Thyroid gland (tissue), 4 donors: ENCODE measurements around the gene SZRD1.

Source experiments
- POLR2A ChIP-seq, 2 donors: fragments of 450-650 bp; IDR thresholded peaks; one replicate each; pipeline ENCODE4 v1.6.1; 2017; ENCODE audit warnings: antibody characterized with exemption in 2 of 2, mild to moderate bottlenecking in 2 of 2, moderate library complexity in 1 of 2
- TF ChIP-seq, protein P1 (sequence below), 6 experiments: fragments of 200-600 bp in 3 of 6; fragments of 450-650 bp in 3 of 6; sonication (generic) in 3 of 6; IDR thresholded peaks; one replicate each; pipeline ENCODE4 v1.5.1; 2016 to 2019; ENCODE audit warnings: antibody characterized with exemption in 6 of 6, mild to moderate bottlenecking in 2 of 6, inconsistent platforms in 1 of 6, moderate library complexity in 1 of 6

DNA sequence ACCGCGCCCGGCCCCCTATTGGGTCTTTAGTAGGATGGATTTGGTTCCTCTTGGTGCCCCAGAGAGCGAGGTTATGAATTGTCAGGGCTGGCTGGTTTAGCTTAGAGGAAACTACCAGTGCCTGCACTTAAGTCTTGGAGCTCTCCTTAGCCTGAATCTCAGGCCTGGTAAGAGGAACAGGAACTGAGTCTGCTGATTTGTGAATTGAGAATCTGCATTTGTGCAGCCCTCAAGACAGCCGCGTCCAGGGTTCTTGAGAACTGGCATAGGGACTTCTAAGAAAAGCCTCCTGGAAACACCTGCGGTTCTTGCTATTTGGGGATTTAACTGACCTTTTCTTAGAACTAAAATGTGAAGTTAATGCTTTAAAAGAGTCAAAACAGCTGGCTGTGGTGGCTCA is 75.2 kb downstream of the SZRD1 start:
- TF ChIP-seq, protein P1, sequence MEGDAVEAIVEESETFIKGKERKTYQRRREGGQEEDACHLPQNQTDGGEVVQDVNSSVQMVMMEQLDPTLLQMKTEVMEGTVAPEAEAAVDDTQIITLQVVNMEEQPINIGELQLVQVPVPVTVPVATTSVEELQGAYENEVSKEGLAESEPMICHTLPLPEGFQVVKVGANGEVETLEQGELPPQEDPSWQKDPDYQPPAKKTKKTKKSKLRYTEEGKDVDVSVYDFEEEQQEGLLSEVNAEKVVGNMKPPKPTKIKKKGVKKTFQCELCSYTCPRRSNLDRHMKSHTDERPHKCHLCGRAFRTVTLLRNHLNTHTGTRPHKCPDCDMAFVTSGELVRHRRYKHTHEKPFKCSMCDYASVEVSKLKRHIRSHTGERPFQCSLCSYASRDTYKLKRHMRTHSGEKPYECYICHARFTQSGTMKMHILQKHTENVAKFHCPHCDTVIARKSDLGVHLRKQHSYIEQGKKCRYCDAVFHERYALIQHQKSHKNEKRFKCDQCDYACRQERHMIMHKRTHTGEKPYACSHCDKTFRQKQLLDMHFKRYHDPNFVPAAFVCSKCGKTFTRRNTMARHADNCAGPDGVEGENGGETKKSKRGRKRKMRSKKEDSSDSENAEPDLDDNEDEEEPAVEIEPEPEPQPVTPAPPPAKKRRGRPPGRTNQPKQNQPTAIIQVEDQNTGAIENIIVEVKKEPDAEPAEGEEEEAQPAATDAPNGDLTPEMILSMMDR (IDR thresholded peaks at IDR 0.05) = no peak
- no peak for TF ChIP-seq POLR2A (IDR thresholded peaks at IDR 0.05)
